GM12875 (cell line): ENCODE measurements around the gene EGLN2.
"Not testable (repeated sequence)": the region's sequence is repeated elsewhere in the genome, so short reads cannot be mapped to it uniquely, and the experiment has no call there.

Source experiments
- H3K4me3 ChIP-seq: one replicate; pipeline ENCODE4 v1.5.1; 2011; ENCODE audit warnings: low read depth, low read length, control low read depth
- CTCF ChIP-seq: IDR thresholded peaks from 2 replicates; pipeline ENCODE4 v1.5.1; 2011; ENCODE audit warnings: low read depth, mild to moderate bottlenecking, control low read depth, inconsistent platforms, low read length, moderate library complexity, borderline replicate concordance; ENCODE audit not compliant: insufficient read depth

Gene EGLN2

GRCh38 chr19:40755791-40756190, 43.2 kb upstream of the EGLN2 start:
- H3K4me3 ChIP-seq, result no peak overlapping the region
- TF ChIP-seq CTCF, result no peak

GRCh38 chr19:40756502-40757110, 42.4 kb upstream of the EGLN2 start:
- no peak overlapping the region for H3K4me3 ChIP-seq

GRCh38 chr19:40758491-40758890, 40.5 kb upstream of the EGLN2 start:
- no peak for TF ChIP-seq CTCF
- H3K4me3 ChIP-seq, result no peak overlapping the region

More at GRCh38 chr19:40756502-40757110, 42.4 kb upstream of the EGLN2 start:
- no peak for TF ChIP-seq CTCF

GRCh38 chr19:40759352-40759751, 39.6 kb upstream of the EGLN2 start:
- no peak for TF ChIP-seq CTCF
- H3K4me3 ChIP-seq, result no peak overlapping the region

GRCh38 chr19:40762754-40763470, 36.1 kb upstream of the EGLN2 start:
- no peak for TF ChIP-seq CTCF
- H3K4me3 ChIP-seq, result no peak overlapping the region

GRCh38 chr19:40763526-40763925, 35.5 kb upstream of the EGLN2 start:
- no peak for TF ChIP-seq CTCF

GRCh38 chr19:40763963-40764362, 35.0 kb upstream of the EGLN2 start:
- H3K4me3 ChIP-seq, result no peak overlapping the region
- no peak for TF ChIP-seq CTCF

More at GRCh38 chr19:40763526-40763925, 35.5 kb upstream of the EGLN2 start:
- no peak overlapping the region for H3K4me3 ChIP-seq

GRCh38 chr19:40766385-40766784, 32.6 kb upstream of the EGLN2 start:
- not testable (repeated sequence) for H3K4me3 ChIP-seq
